A673 (cell line): Measurements from ENCODE around the gene CPPED1. TPM values are rescaled to one million over a fixed set of nuclear protein-coding genes. Genes with fewer than 3 reads are reported as not detected.

Experiments
- BruUV-seq: library from RNA; stranded (reverse); fragments of 400-500 nt; replicated peaks from 2 replicates; lab custom pipeline; 2021; lab: Mats Ljungman, UMichigan
- CTCF ChIA-PET: fragments of 300-600 bp; sonication (Branson Sonifier 250); formaldehyde crosslinking; loops from one replicate; lab custom pipeline; 2022; ENCODE audit warnings: antibody characterized with exemption; lab: Charles Lee
- POLR2A ChIA-PET: fragments of 300-600 bp; sonication (Branson Sonifier 250); formaldehyde crosslinking; loops from one replicate; lab custom pipeline; 2022; ENCODE audit warnings: antibody characterized with exemption; ENCODE audit not compliant: low non-redundant PET; lab: Charles Lee
- DNase-seq: peaks from one replicate; pipeline ENCODE4 v3.0.0-alpha.2; 2015; ENCODE audit warnings: low spot score
- H3K27ac ChIP-seq: fragments of 200-600 bp; sonication (generic); 2 replicates; pipeline ENCODE4 v1.5.1; 2016; ENCODE audit warnings: mixed run types, low read depth, mild to moderate bottlenecking, mixed read lengths, antibody characterized with exemption, low read length; ENCODE audit not compliant: poor library complexity, severe bottlenecking
- H3K27me3 ChIP-seq: fragments of 200-600 bp; sonication (generic); replicated peaks from 2 replicates; pipeline ENCODE4 v1.6.1; 2017; ENCODE audit warnings: mixed run types, low read depth, mild to moderate bottlenecking, mixed read lengths, antibody characterized with exemption, low read length; ENCODE audit not compliant: insufficient read depth, poor library complexity
- H3K36me3 ChIP-seq: fragments of 200-600 bp; sonication (generic); 2 replicates; pipeline ENCODE4 v1.6.1; 2016; ENCODE audit warnings: mixed run types, mild to moderate bottlenecking, mixed read lengths, antibody characterized with exemption, low read length; ENCODE audit not compliant: insufficient read depth, poor library complexity, severe bottlenecking
- H3K4me1 ChIP-seq: fragments of 200-600 bp; sonication (generic); 2 replicates; pipeline ENCODE4 v1.6.1; 2017; ENCODE audit warnings: mixed run types, mild to moderate bottlenecking, mixed read lengths, antibody characterized with exemption, low read length; ENCODE audit not compliant: insufficient read depth, poor library complexity, severe bottlenecking
- H3K4me3 ChIP-seq: fragments of 200-600 bp; sonication (generic); 2 replicates; pipeline ENCODE4 v1.5.1; 2016; ENCODE audit warnings: low read depth, mixed run types, mild to moderate bottlenecking, mixed read lengths, low read length; ENCODE audit not compliant: poor library complexity, severe bottlenecking
- H3K9me3 ChIP-seq: fragments of 200-600 bp; sonication (generic); 2 replicates; pipeline ENCODE4 v1.6.1; 2016; ENCODE audit warnings: mixed run types, low read depth, mild to moderate bottlenecking, mixed read lengths, antibody characterized with exemption, low read length; ENCODE audit not compliant: poor library complexity, severe bottlenecking
- EZH2 ChIP-seq: fragments of 200-600 bp; sonication (generic); IDR thresholded peaks from 2 replicates; pipeline ENCODE4 v1.6.1; 2017; ENCODE audit warnings: borderline replicate concordance, low read depth, mild to moderate bottlenecking, mixed read lengths, antibody characterized with exemption, low read length; ENCODE audit not compliant: poor library complexity, severe bottlenecking
- intact Hi-C: fragments of 100-400 bp; cut with micrococcal nuclease; formaldehyde crosslinking; loops from one replicate; pipeline ENCODE4 v1.10.0; 2022; ENCODE audit not compliant: unreplicated experiment
- microRNA-seq: library from miRNA; unstranded; fragments of <30 nt; microRNA quantifications from one replicate; pipeline ENCODE4 v1.2.0, GENCODE V29; 2021
- total RNA-seq: library from RNA; stranded (reverse); gene quantifications from 2 replicates; pipeline ENCODE4 v1.2.3, GENCODE V29; 2021
- TF ChIP-seq, protein P1 (sequence below): fragments of 300-800, 200-600 bp; sonication (generic); conservative IDR thresholded peaks from 2 replicates; pipeline ENCODE4 v1.5.1; 2017; ENCODE audit warnings: low read depth, mild to moderate bottlenecking, antibody characterized with exemption, low read length, moderate library complexity, mixed read lengths

The CPPED1 gene
- total RNA-seq, 1 experiment from 2014 or later = 0.90 TPM

GRCh38 chr16:12609937-12610699 is 193.6 kb downstream of the CPPED1 start:
- TF ChIP-seq EZH2 = no peak
- TF ChIP-seq, protein P1, sequence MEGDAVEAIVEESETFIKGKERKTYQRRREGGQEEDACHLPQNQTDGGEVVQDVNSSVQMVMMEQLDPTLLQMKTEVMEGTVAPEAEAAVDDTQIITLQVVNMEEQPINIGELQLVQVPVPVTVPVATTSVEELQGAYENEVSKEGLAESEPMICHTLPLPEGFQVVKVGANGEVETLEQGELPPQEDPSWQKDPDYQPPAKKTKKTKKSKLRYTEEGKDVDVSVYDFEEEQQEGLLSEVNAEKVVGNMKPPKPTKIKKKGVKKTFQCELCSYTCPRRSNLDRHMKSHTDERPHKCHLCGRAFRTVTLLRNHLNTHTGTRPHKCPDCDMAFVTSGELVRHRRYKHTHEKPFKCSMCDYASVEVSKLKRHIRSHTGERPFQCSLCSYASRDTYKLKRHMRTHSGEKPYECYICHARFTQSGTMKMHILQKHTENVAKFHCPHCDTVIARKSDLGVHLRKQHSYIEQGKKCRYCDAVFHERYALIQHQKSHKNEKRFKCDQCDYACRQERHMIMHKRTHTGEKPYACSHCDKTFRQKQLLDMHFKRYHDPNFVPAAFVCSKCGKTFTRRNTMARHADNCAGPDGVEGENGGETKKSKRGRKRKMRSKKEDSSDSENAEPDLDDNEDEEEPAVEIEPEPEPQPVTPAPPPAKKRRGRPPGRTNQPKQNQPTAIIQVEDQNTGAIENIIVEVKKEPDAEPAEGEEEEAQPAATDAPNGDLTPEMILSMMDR = no peak
- intact Hi-C loops = no loop called here
- Histone ChIP-seq H3K27me3 (no peaks in the 10 kb centered on the region), H3K27ac (no peak overlapping the region), H3K4me3 (no peak overlapping the region), H3K36me3 (no peaks in the 10 kb centered on the region), H3K4me1 (no peaks in the 10 kb centered on the region), H3K9me3 (no peaks in the 10 kb centered on the region)
- no peak for DNase-seq
- no TSS peak for BruUV-seq
- ChIA-PET POLR2A (no interaction called here), CTCF (no interaction called here)

Small RNAs within 50 kb of the gene (microRNA-seq; reads per million reads assigned to microRNA genes)
- not detected for gene MIR4718

Other genes starting within 250 kb of the CPPED1 start
- not detected in 2 replicates for gene SHISA9, start 97.7 kb upstream of the CPPED1 start, total RNA-seq